H9 (cell line): Measurements from ENCODE around the gene MON1A. TPM values are rescaled to one million over a fixed set of nuclear protein-coding genes. Genes with fewer than 3 reads are reported as not detected.
A peak's percentile ranks its signal among the peaks of the same experiment; 100 is the strongest.

Source experiments
- DNase-seq: peaks from one replicate; pipeline ENCODE4 v3.0.0-alpha.2; 2017
- H2AFZ ChIP-seq: one replicate; pipeline ENCODE4 v1.6.1; 2013; ENCODE audit warnings: mild to moderate bottlenecking, low read length, control low read depth, moderate library complexity
- H2AK5ac ChIP-seq: 2 replicates; pipeline ENCODE4 v1.6.1; 2013; ENCODE audit warnings: low read length, control low read depth, mixed read lengths; ENCODE audit not compliant: insufficient read length
- H2BK120ac ChIP-seq: one replicate; pipeline ENCODE4 v1.6.1; 2013; ENCODE audit warnings: low read depth, mild to moderate bottlenecking, low read length, control low read depth, inconsistent platforms; ENCODE audit not compliant: poor library complexity, severe bottlenecking
- H2BK12ac ChIP-seq: 2 replicates; pipeline ENCODE4 v1.6.1; 2013; ENCODE audit warnings: low read length, control low read depth, mixed read lengths, low read depth; ENCODE audit not compliant: insufficient read length
- H2BK15ac ChIP-seq: 2 replicates; pipeline ENCODE4 v1.6.1; 2013; ENCODE audit warnings: low read depth, low read length, control low read depth
- H2BK20ac ChIP-seq: one replicate; pipeline ENCODE4 v1.6.1; 2013; ENCODE audit warnings: low read depth, mild to moderate bottlenecking, low read length, control low read depth, inconsistent platforms; ENCODE audit not compliant: poor library complexity, severe bottlenecking
- H2BK5ac ChIP-seq: 2 replicates; pipeline ENCODE4 v1.6.1; 2013; ENCODE audit warnings: low read length, control low read depth, mixed read lengths; ENCODE audit not compliant: insufficient read length
- H3K14ac ChIP-seq: 2 replicates; pipeline ENCODE4 v1.6.1; 2013; ENCODE audit warnings: low read length, control low read depth; ENCODE audit not compliant: insufficient read depth
- H3K18ac ChIP-seq: 2 replicates; pipeline ENCODE4 v1.6.1; 2013; ENCODE audit warnings: low read depth, mild to moderate bottlenecking, mixed read lengths, low read length, control low read depth; ENCODE audit not compliant: insufficient read length
- H3K23ac ChIP-seq: 2 replicates; pipeline ENCODE4 v1.6.1; 2013; ENCODE audit warnings: low read length, control low read depth, mixed read lengths, low read depth; ENCODE audit not compliant: insufficient read length
- H3K23me2 ChIP-seq: 2 replicates; pipeline ENCODE4 v1.6.1; 2013; ENCODE audit warnings: low read depth, mild to moderate bottlenecking, mixed read lengths, low read length, control low read depth; ENCODE audit not compliant: insufficient read length, poor library complexity, severe bottlenecking
- H3K27ac ChIP-seq: 2 replicates; pipeline ENCODE4 v1.5.1; 2013; ENCODE audit warnings: low read length, control low read depth, mixed read lengths, low read depth; ENCODE audit not compliant: insufficient read length
- H3K27me3 ChIP-seq: 2 replicates; pipeline ENCODE4 v1.6.1; 2013; ENCODE audit warnings: low read length, control low read depth, inconsistent platforms; ENCODE audit not compliant: insufficient read depth
- H3K4ac ChIP-seq: 2 replicates; pipeline ENCODE4 v1.6.1; 2013; ENCODE audit warnings: low read depth, mild to moderate bottlenecking, control low read depth, inconsistent platforms, low read length, moderate library complexity
- H3K4me1 ChIP-seq: 2 replicates; pipeline ENCODE4 v1.6.1; 2013; ENCODE audit warnings: low read length, control low read depth, inconsistent platforms; ENCODE audit not compliant: insufficient read depth
- H3K4me2 ChIP-seq: 2 replicates; pipeline ENCODE4 v1.6.1; 2013; ENCODE audit warnings: low read length, control low read depth, mixed read lengths; ENCODE audit not compliant: insufficient read length, insufficient read depth
- H3K56ac ChIP-seq: 2 replicates; pipeline ENCODE4 v1.6.1; 2013; ENCODE audit warnings: low read depth, mild to moderate bottlenecking, mixed read lengths, low read length, control low read depth; ENCODE audit not compliant: insufficient read length
- H3K79me1 ChIP-seq: 2 replicates; pipeline ENCODE4 v1.6.1; 2013; ENCODE audit warnings: low read depth, mild to moderate bottlenecking, moderate library complexity, low read length, control low read depth, inconsistent platforms; ENCODE audit not compliant: insufficient read depth, poor library complexity, severe bottlenecking
- H3K79me2 ChIP-seq: 2 replicates; pipeline ENCODE4 v1.6.1; 2013; ENCODE audit warnings: low read length, control low read depth, inconsistent platforms; ENCODE audit not compliant: insufficient read depth
- H3K9ac ChIP-seq: 2 replicates; pipeline ENCODE4 v1.6.1; 2013; ENCODE audit warnings: low read length, control low read depth, mixed read lengths; ENCODE audit not compliant: insufficient read length; ENCODE audit errors: extremely low read depth
- H3K9me3 ChIP-seq: one replicate; pipeline ENCODE4 v1.6.1; 2013; ENCODE audit warnings: low read depth, low read length, inconsistent platforms; ENCODE audit not compliant: control insufficient read depth
- H3T11ph ChIP-seq: one replicate; pipeline ENCODE4 v1.6.1; 2013; ENCODE audit warnings: mild to moderate bottlenecking, low read length, control low read depth, inconsistent platforms
- H4K20me1 ChIP-seq: one replicate; pipeline ENCODE4 v1.6.1; 2013; ENCODE audit not compliant: control insufficient read depth, insufficient read length, insufficient read depth
- H4K5ac ChIP-seq: 2 replicates; pipeline ENCODE4 v1.6.1; 2013; ENCODE audit warnings: low read depth, mild to moderate bottlenecking, mixed read lengths, low read length, control low read depth; ENCODE audit not compliant: insufficient read length
- H4K8ac ChIP-seq: replicated peaks from 2 replicates; pipeline ENCODE4 v1.6.1; 2013; ENCODE audit warnings: low read length, control low read depth, mixed read lengths, low read depth; ENCODE audit not compliant: insufficient read length
- H4K91ac ChIP-seq: 2 replicates; pipeline ENCODE4 v1.6.1; 2013; ENCODE audit warnings: low read depth, mild to moderate bottlenecking, moderate library complexity, mixed read lengths, low read length, control low read depth; ENCODE audit not compliant: insufficient read length
- H3K27ac Mint-ChIP-seq, 3 experiments: 2 replicates in 2 of 3; 3 replicates in 1 of 3; pipeline ENCODE4 v1.8.0; 2020 to 2021; ENCODE audit warnings: mixed read lengths in 3 of 3, mild to moderate bottlenecking in 1 of 3, moderate library complexity in 1 of 3
- H3K27me3 Mint-ChIP-seq: 2 replicates; pipeline ENCODE4 v1.8.0; 2021; ENCODE audit warnings: low read depth, mild to moderate bottlenecking, moderate library complexity, mixed read lengths
- H3K36me3 Mint-ChIP-seq, 3 experiments: 2 replicates in 2 of 3; 3 replicates in 1 of 3; pipeline ENCODE4 v1.8.0; 2020 to 2021; ENCODE audit warnings: low read depth in 3 of 3, mixed read lengths in 3 of 3; ENCODE audit not compliant: insufficient read depth in 1 of 3
- H3K4me1 Mint-ChIP-seq, 2 experiments: 2 replicates each; pipeline ENCODE4 v1.8.0; 2020; ENCODE audit warnings: mixed read lengths in 2 of 2
- H3K4me3 Mint-ChIP-seq, 2 experiments: 2 replicates in 1 of 2; 3 replicates in 1 of 2; pipeline ENCODE4 v1.8.0; 2020 to 2021; ENCODE audit warnings: mild to moderate bottlenecking in 2 of 2, mixed read lengths in 2 of 2, moderate library complexity in 1 of 2
- H3K9me3 Mint-ChIP-seq, 2 experiments: 2 replicates in 1 of 2; 3 replicates in 1 of 2; pipeline ENCODE4 v1.8.0; 2020; ENCODE audit warnings: mild to moderate bottlenecking in 2 of 2, mixed read lengths in 2 of 2, moderate library complexity in 1 of 2
- WGBS: extraction: QIAGEN DNeasy Blood & Tissue Kit; methylation state at CpG from one replicate; pipeline ENCODE4 v1.1.7; 2013; ENCODE audit warnings: missing lambda C conversion rate, low lambda C conversion rate, mixed read lengths; ENCODE audit not compliant: insufficient read length; ENCODE audit errors: extremely low coverage; 5-methylcytosine and 5-hydroxymethylcytosine counted together
- total RNA-seq: library from RNA; stranded (reverse); gene quantifications from 2 replicates; pipeline ENCODE4 v1.2.1, GENCODE V29; 2021
- TF ChIP-seq, protein P1 (sequence below): fragments of 200-600 bp; sonication (generic); conservative IDR thresholded peaks from 3 replicates; pipeline ENCODE4 v1.8.0; 2021; ENCODE audit warnings: antibody characterized with exemption, mild to moderate bottlenecking

MON1A gene
- total RNA-seq, 1 experiment from 2014 or later = 10.0 TPM

DNA sequence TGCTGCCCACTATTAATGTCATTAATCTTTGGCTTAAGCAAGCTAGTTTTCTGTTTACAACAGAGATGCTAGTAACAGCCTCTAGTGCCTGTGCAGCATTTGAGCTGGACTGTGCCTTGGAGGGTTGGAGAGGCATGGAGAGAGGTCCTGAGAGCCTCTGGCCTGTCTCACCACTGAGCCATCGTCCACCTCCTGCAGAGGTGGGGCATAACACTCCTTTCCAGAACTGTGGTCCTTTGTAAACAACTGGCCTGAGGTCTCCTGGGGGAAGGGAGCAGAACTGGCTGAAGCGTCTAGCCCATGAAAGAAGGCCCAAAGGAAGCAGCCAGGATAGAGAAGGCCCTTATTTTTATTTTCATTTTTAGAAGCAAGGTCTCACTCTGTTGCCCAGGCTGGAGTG lies 49.9 kb downstream of the MON1A start:
- no peak overlapping the region for H3K27ac ChIP-seq
- no peaks in the 10 kb centered on the region for H4K20me1 ChIP-seq
- no peak overlapping the region for H4K91ac ChIP-seq
- no peak for DNase-seq
- TF ChIP-seq, protein P1, sequence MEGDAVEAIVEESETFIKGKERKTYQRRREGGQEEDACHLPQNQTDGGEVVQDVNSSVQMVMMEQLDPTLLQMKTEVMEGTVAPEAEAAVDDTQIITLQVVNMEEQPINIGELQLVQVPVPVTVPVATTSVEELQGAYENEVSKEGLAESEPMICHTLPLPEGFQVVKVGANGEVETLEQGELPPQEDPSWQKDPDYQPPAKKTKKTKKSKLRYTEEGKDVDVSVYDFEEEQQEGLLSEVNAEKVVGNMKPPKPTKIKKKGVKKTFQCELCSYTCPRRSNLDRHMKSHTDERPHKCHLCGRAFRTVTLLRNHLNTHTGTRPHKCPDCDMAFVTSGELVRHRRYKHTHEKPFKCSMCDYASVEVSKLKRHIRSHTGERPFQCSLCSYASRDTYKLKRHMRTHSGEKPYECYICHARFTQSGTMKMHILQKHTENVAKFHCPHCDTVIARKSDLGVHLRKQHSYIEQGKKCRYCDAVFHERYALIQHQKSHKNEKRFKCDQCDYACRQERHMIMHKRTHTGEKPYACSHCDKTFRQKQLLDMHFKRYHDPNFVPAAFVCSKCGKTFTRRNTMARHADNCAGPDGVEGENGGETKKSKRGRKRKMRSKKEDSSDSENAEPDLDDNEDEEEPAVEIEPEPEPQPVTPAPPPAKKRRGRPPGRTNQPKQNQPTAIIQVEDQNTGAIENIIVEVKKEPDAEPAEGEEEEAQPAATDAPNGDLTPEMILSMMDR = no peak
- no peak overlapping the region for H3K4me2 ChIP-seq
- H4K8ac ChIP-seq = no peak overlapping the region
- H3K23me2 ChIP-seq = no peaks in the 10 kb centered on the region
- H3K23ac ChIP-seq = no peak overlapping the region
- H2BK120ac ChIP-seq = no peak overlapping the region
- H3K27me3 ChIP-seq = no peaks in the 10 kb centered on the region
- no peak overlapping the region for H3K56ac ChIP-seq
- 0 out of 5 replicates have a peak overlapping the region, but pooled peaks of 1 of the 2 experiments have one; percentile 40 for H3K4me3 Mint-ChIP-seq
- peaks cover 9% of the 10 kb centered on the region for H3K27me3 Mint-ChIP-seq
- no peak overlapping the region for H2AK5ac ChIP-seq
- no peak overlapping the region for H3K4ac ChIP-seq
- no peak overlapping the region for H3K18ac ChIP-seq
- H3K79me2 ChIP-seq = no peaks in the 10 kb centered on the region
- no peaks in the 10 kb centered on the region for H3K79me1 ChIP-seq
- peaks cover 29 to 34% of the 10 kb centered on the region in 2 experiments for H3K4me1 Mint-ChIP-seq
- H2BK20ac ChIP-seq = no peak overlapping the region
- H4K5ac ChIP-seq = no peak overlapping the region
- peak overlapping the region in 2 of 3 experiments; percentile 44 to 83; a peak in 2 of 7 replicates for H3K27ac Mint-ChIP-seq
- no peak overlapping the region for H3K14ac ChIP-seq
- no peak overlapping the region for H2BK5ac ChIP-seq
- no peak overlapping the region for H2BK15ac ChIP-seq
- no peak overlapping the region for H2BK12ac ChIP-seq
- H2AFZ ChIP-seq = no peak overlapping the region
- WGBS = no CpG with 5 or more reads among the region's 2 CpGs
- no peak overlapping the region for H3T11ph ChIP-seq
- H3K9ac ChIP-seq = no peak overlapping the region
- no peaks in the 10 kb centered on the region for H3K9me3 Mint-ChIP-seq
- H3K4me1 ChIP-seq = peaks cover 9% of the 10 kb centered on the region; the same call in 1 of the 2 replicates
- H3K36me3 Mint-ChIP-seq = no peaks in the 10 kb centered on the region
- H3K9me3 ChIP-seq = no peaks in the 10 kb centered on the region
